H1 (cell line): ENCODE results near the gene IL1RL1. TPM values are rescaled to one million over a fixed set of nuclear protein-coding genes. Genes with fewer than 3 reads are reported as not detected.

Experiments
- CTCF ChIA-PET: fragments of 300-600 bp; sonication (Branson Sonifier 250); formaldehyde crosslinking; loops from one replicate; lab custom pipeline; 2021; ENCODE audit not compliant: partially characterized antibody; lab: Charles Lee
- POLR2A ChIA-PET: fragments of 300-600 bp; sonication (Branson Sonifier 250); formaldehyde crosslinking; loops from one replicate; lab custom pipeline; 2021; ENCODE audit warnings: inconsistent platforms; ENCODE audit not compliant: partially characterized antibody; lab: Charles Lee
- DNase-seq, 2 experiments: peaks; one replicate each; pipeline versions ENCODE4 v3.0.0 to v3.0.0-alpha.2; 2010 to 2022; ENCODE audit warnings: low spot score in 2 of 2, low read depth in 1 of 2, mixed read lengths in 1 of 2
- FAIRE-seq: peaks from 2 replicates; lab custom pipeline; 2011; peaks lifted over from hg19 to GRCh38; lab: Jason Lieb, UNC
- H2AFZ ChIP-seq: 2 replicates; pipeline ENCODE4 v1.8.1; 2012; ENCODE audit warnings: low read length, inconsistent platforms
- H2AK5ac ChIP-seq: 2 replicates; pipeline ENCODE4 v1.6.1; 2013; ENCODE audit warnings: low read depth, low read length
- H2BK120ac ChIP-seq: replicated peaks from 2 replicates; pipeline ENCODE3; 2013; ENCODE audit warnings: low read depth, low read length, inconsistent platforms
- H2BK12ac ChIP-seq: 2 replicates; pipeline ENCODE4 v1.6.1; 2013; ENCODE audit warnings: low read depth, low read length
- H2BK15ac ChIP-seq: 2 replicates; pipeline ENCODE4 v1.6.1; 2013; ENCODE audit warnings: low read length
- H2BK20ac ChIP-seq: 2 replicates; pipeline ENCODE4 v1.6.1; 2013; ENCODE audit warnings: low read length
- H2BK5ac ChIP-seq: 2 replicates; pipeline ENCODE4 v1.6.1; 2013; ENCODE audit warnings: low read depth, low read length
- H3K14ac ChIP-seq: 2 replicates; pipeline ENCODE4 v1.6.1; 2013; ENCODE audit warnings: inconsistent platforms; ENCODE audit not compliant: insufficient read length
- H3K18ac ChIP-seq: 2 replicates; pipeline ENCODE4 v1.6.1; 2013; ENCODE audit warnings: low read length; ENCODE audit errors: extremely low read depth
- H3K23ac ChIP-seq: 2 replicates; pipeline ENCODE4 v1.6.1; 2013; ENCODE audit warnings: inconsistent platforms; ENCODE audit not compliant: insufficient read length
- H3K23me2 ChIP-seq: 2 replicates; pipeline ENCODE4 v1.6.1; 2013; ENCODE audit warnings: low read depth, low read length
- H3K27ac ChIP-seq: 2 replicates; pipeline ENCODE4 v1.6.1; 2011; ENCODE audit warnings: low read depth, low read length, inconsistent platforms
- H3K27me3 ChIP-seq, 4 experiments: replicated peaks in 1 of 4; 1 replicate in 1 of 4; 2 replicates in 3 of 4; pipeline versions ENCODE4 v1.6.1 to v1.8.1; 2011 to 2013; ENCODE audit warnings: low read length in 3 of 4, mild to moderate bottlenecking in 3 of 4, inconsistent platforms in 2 of 4, mixed read lengths in 2 of 4, moderate library complexity in 1 of 4; ENCODE audit not compliant: control insufficient read depth in 3 of 4, insufficient read depth in 3 of 4; ENCODE audit errors: extremely low read depth in 1 of 4
- H3K36me3 ChIP-seq, 4 experiments: 2 replicates each; pipeline versions ENCODE4 v1.6.1 to v1.8.1; 2011 to 2013; ENCODE audit warnings: mild to moderate bottlenecking in 4 of 4, low read length in 3 of 4, moderate library complexity in 2 of 4, control low read depth in 1 of 4, inconsistent platforms in 1 of 4; ENCODE audit not compliant: insufficient read depth in 4 of 4, control insufficient read depth in 2 of 4
- H3K4ac ChIP-seq: replicated peaks from 2 replicates; pipeline ENCODE3; 2013; ENCODE audit warnings: low read length, low read depth, mixed read lengths, inconsistent platforms; ENCODE audit not compliant: insufficient read length
- H3K4me1 ChIP-seq, 4 experiments: replicated peaks in 1 of 4; 1 replicate in 1 of 4; 2 replicates in 3 of 4; pipeline versions ENCODE4 v1.6.1 to v1.8.1; 2011 to 2013; ENCODE audit warnings: low read length in 3 of 4, inconsistent platforms in 2 of 4, mixed read lengths in 1 of 4; ENCODE audit not compliant: insufficient read depth in 4 of 4, control insufficient read depth in 3 of 4
- H3K4me2 ChIP-seq, 2 experiments: 2 replicates each; pipeline versions ENCODE4 v1.6.1 to v1.8.1; 2011 to 2013; ENCODE audit warnings: low read depth in 2 of 2, low read length in 2 of 2, control low read depth in 1 of 2, inconsistent platforms in 1 of 2, mild to moderate bottlenecking in 1 of 2; ENCODE audit not compliant: insufficient read depth in 1 of 2
- H3K4me3 ChIP-seq, 4 experiments: fragments of 200-600, 300-600 bp in 1 of 4; sonication (generic), shearing (Covaris generic), sonication (Bioruptor Twin) in 1 of 4; 2 replicates each; pipeline versions ENCODE4 v1.5.1 to v1.8.1; 2011 to 2016; ENCODE audit warnings: low read length in 4 of 4, low read depth in 3 of 4, control low read depth in 2 of 4, inconsistent platforms in 2 of 4, mild to moderate bottlenecking in 2 of 4, mixed read lengths in 1 of 4, moderate library complexity in 1 of 4; ENCODE audit not compliant: insufficient read depth in 2 of 4; ENCODE audit errors: extremely low read depth in 1 of 4
- H3K56ac ChIP-seq: replicated peaks from 2 replicates; pipeline ENCODE3; 2013; ENCODE audit warnings: low read depth, mild to moderate bottlenecking, mixed read lengths, low read length, inconsistent platforms; ENCODE audit not compliant: insufficient read length
- H3K79me1 ChIP-seq: 2 replicates; pipeline ENCODE4 v1.6.1; 2013; ENCODE audit warnings: low read depth, low read length, control low read depth
- H3K79me2 ChIP-seq, 2 experiments: 2 replicates each; pipeline versions ENCODE4 v1.6.1 to v1.8.1; 2012 to 2013; ENCODE audit warnings: low read length in 2 of 2, mild to moderate bottlenecking in 2 of 2, inconsistent platforms in 1 of 2; ENCODE audit not compliant: insufficient read depth in 2 of 2, control insufficient read depth in 1 of 2
- H3K9ac ChIP-seq, 4 experiments: replicated peaks in 1 of 4; 1 replicate in 1 of 4; 2 replicates in 3 of 4; pipeline versions ENCODE4 v1.6.1 to v1.8.1; 2011 to 2013; ENCODE audit warnings: low read depth in 3 of 4, low read length in 3 of 4, control low read depth in 2 of 4, mild to moderate bottlenecking in 2 of 4, moderate library complexity in 2 of 4, inconsistent platforms in 1 of 4; ENCODE audit errors: extremely low read depth in 1 of 4
- H3K9me3 ChIP-seq, 2 experiments: 2 replicates each; pipeline versions ENCODE4 v1.6.1 to v1.8.1; 2012 to 2013; ENCODE audit warnings: mild to moderate bottlenecking in 2 of 2, moderate library complexity in 2 of 2, control low read depth in 1 of 2, inconsistent platforms in 1 of 2, low read depth in 1 of 2, low read length in 1 of 2, mixed read lengths in 1 of 2; ENCODE audit not compliant: insufficient read depth in 2 of 2
- H4K20me1 ChIP-seq, 2 experiments: replicated peaks in 1 of 2; 2 replicates each; pipeline versions ENCODE3 to v1.8.1; 2011 to 2013; ENCODE audit warnings: inconsistent platforms in 2 of 2, low read length in 2 of 2, mild to moderate bottlenecking in 1 of 2; ENCODE audit not compliant: insufficient read depth in 2 of 2, control insufficient read depth in 1 of 2
- H4K5ac ChIP-seq: 2 replicates; pipeline ENCODE4 v1.6.1; 2013; ENCODE audit warnings: low read length, low read depth, mixed read lengths, inconsistent platforms; ENCODE audit not compliant: insufficient read length
- H4K8ac ChIP-seq: 2 replicates; pipeline ENCODE4 v1.8.0; 2013; ENCODE audit warnings: mild to moderate bottlenecking, moderate library complexity, low read length, inconsistent platforms; ENCODE audit not compliant: insufficient read depth; ENCODE audit errors: extremely low read depth
- H4K91ac ChIP-seq: replicated peaks from 2 replicates; pipeline ENCODE3; 2013; ENCODE audit warnings: low read length, mixed read lengths, inconsistent platforms; ENCODE audit not compliant: insufficient read length
- EP300 ChIP-seq, 2 experiments: IDR thresholded peaks; 1 replicate in 1 of 2; 2 replicates in 1 of 2; pipeline ENCODE4 v1.6.1; 2011 to 2012; ENCODE audit warnings: low read depth in 2 of 2, low read length in 2 of 2, mild to moderate bottlenecking in 2 of 2, borderline replicate concordance in 1 of 2, inconsistent platforms in 1 of 2, moderate library complexity in 1 of 2
- KDM4A ChIP-seq: IDR thresholded peaks from one replicate; pipeline ENCODE4 v1.7.1; 2012; ENCODE audit warnings: low read depth, mild to moderate bottlenecking, moderate library complexity, low read length, inconsistent platforms; ENCODE audit not compliant: severe bottlenecking
- SAP30 ChIP-seq: fragments of 300-600 bp; sonication (generic); IDR thresholded peaks from 2 replicates; pipeline ENCODE4 v1.7.1; 2012; ENCODE audit warnings: low read length, moderate library complexity, mild to moderate bottlenecking, inconsistent platforms; ENCODE audit not compliant: insufficient read depth, insufficient replicate concordance
- polyA plus RNA-seq, 7 experiments: library from polyadenylated mRNA; depleted of rRNA in 3 of 7; stranded (reverse) in 5 of 7; unstranded in 2 of 7; fragments of >200 nt in 5 of 7; fragments of 200-250 nt in 2 of 7; gene quantifications; 1 replicate in 5 of 7; 2 replicates in 1 of 7; 4 replicates in 1 of 7; pipeline versions ENCODE4 v1.2.1 to v1.2.3, GENCODE V29; 2011 to 2013; ENCODE audit warnings: missing spikeins in 2 of 7, mixed read lengths in 2 of 7
- total RNA-seq: library from RNA; stranded (reverse); fragmentation: NEBNext Ultra II Directional; extraction: Animal tissue kit (Norgen Biotek cat#: 25700); gene quantifications from 2 replicates; pipeline ENCODE4 v1.2.1, GENCODE V29; 2021

IL1RL1 gene
- total and polyA plus RNA-seq, 2 of the 8 experiments (the other 6 are each of a cell fraction or from before 2014, with no cell fraction given) = not detected

GRCh38 chr2:102290594-102290993 lies 20.8 kb upstream of the IL1RL1 start:
- H3K27me3 ChIP-seq = no peaks in the 10 kb centered on the region
- no peak overlapping the region for H3K4me2 ChIP-seq
- H3K9ac ChIP-seq = no peak overlapping the region
- H3K23ac ChIP-seq = no peak overlapping the region
- CTCF ChIA-PET = interaction anchor here (0.8 to 4.8 kb wide), 5 partner anchors 10 to 270 kb away, joined by 3 to 28 read pairs (median 6); no protein-coding TSS in a partner anchor
- no peak for FAIRE-seq
- H2AFZ ChIP-seq = no peak overlapping the region
- no peak overlapping the region for H4K8ac ChIP-seq
- no peak overlapping the region for H3K18ac ChIP-seq
- no peak overlapping the region for H2AK5ac ChIP-seq
- POLR2A ChIA-PET = interaction anchor here (1.5 kb wide), 1 partner anchor 10 kb away, joined by 4 read pairs; no protein-coding TSS in a partner anchor
- no peak overlapping the region for H3K4ac ChIP-seq
- H3K79me1 ChIP-seq = no peaks in the 10 kb centered on the region
- H3K9me3 ChIP-seq = no peaks in the 10 kb centered on the region
- H3K14ac ChIP-seq = no peak overlapping the region
- no peaks in the 10 kb centered on the region; the same call in 1 of the 2 replicates for H3K23me2 ChIP-seq
- H2BK12ac ChIP-seq = no peak overlapping the region
- H3K27ac ChIP-seq = no peak overlapping the region
- no peak overlapping the region for H4K91ac ChIP-seq
- no peaks in the 10 kb centered on the region for H3K79me2 ChIP-seq
- H2BK120ac ChIP-seq = no peak overlapping the region
- H3K4me1 ChIP-seq = no peaks in the 10 kb centered on the region
- no peak overlapping the region for H2BK5ac ChIP-seq
- no peak overlapping the region for H2BK15ac ChIP-seq
- H3K56ac ChIP-seq = no peak overlapping the region
- H4K5ac ChIP-seq = no peak overlapping the region
- DNase-seq = no peak
- H2BK20ac ChIP-seq = no peak overlapping the region
- no peaks in the 10 kb centered on the region for H4K20me1 ChIP-seq
- no peak overlapping the region for H3K4me3 ChIP-seq
- H3K36me3 ChIP-seq = no peaks in the 10 kb centered on the region
- no peak for TF ChIP-seq EP300 (IDR thresholded peaks at IDR 0.05; ENCODE audit: borderline replicate concordance in 1 of 2, low read depth in 2 of 2, low read length in 2 of 2)
- TF ChIP-seq SAP30 = no peak
- TF ChIP-seq KDM4A = no peak
